GM19023 (cell line): ENCODE data around the gene MTO1.
"Not testable (repeated sequence)": the region's sequence is repeated elsewhere in the genome, so short reads cannot be mapped to it uniquely, and the experiment has no call there.

ENCODE experiments used
- ATAC-seq: cut with Tn5 transposase; IDR thresholded peaks from one replicate; pipeline ENCODE4 v1.9.1; 2021; ENCODE audit warnings: mild to moderate bottlenecking, moderate library complexity; ENCODE audit not compliant: unreplicated experiment

The MTO1 gene

GRCh38 chr6:73461537-73462350, at the start of gene MTO1:
MTO1 (plus strand) TSS chr6:73461737; CDS start chr6:73461855, 118 bp downstream.
- peak; percentile 92 for ATAC-seq

- ATAC-seq: no peak
Measured at GRCh38 chr6:73413102-73413501, 48.4 kb upstream of the MTO1 start.

GRCh38 chr6:73418081-73418741, 43.3 kb upstream of the MTO1 start:
- no peak for ATAC-seq

- no peak for ATAC-seq
Measured at GRCh38 chr6:73421534-73421933, 40.0 kb upstream of the MTO1 start.

GRCh38 chr6:73435236-73435635, 26.3 kb upstream of the MTO1 start:
- ATAC-seq: no peak

- ATAC-seq: no peak
Measured at GRCh38 chr6:73443555-73443954, 18.0 kb upstream of the MTO1 start.

- ATAC-seq: peak; percentile 60
Measured at GRCh38 chr6:73451223-73452106, 10.1 kb upstream of the MTO1 start.

GRCh38 chr6:73452107-73452461, 9.5 kb upstream of the MTO1 start, which contains the start of gene CGAS:
CGAS (minus strand) TSS chr6:73452297; CDS start chr6:73452181, 116 bp downstream.
- peak; percentile 73 for ATAC-seq

GRCh38 chr6:73455865-73456629, 5.5 kb upstream of the MTO1 start:
- ATAC-seq: no peak

- not testable (repeated sequence) for ATAC-seq
Measured at GRCh38 chr6:73459474-73459873, 2.1 kb upstream of the MTO1 start.

- no peak for ATAC-seq
Measured at GRCh38 chr6:73460056-73460455, 1.5 kb upstream of the MTO1 start.

GRCh38 chr6:73471686-73472290, 10.3 kb downstream of the MTO1 start:
- peak; percentile 88 for ATAC-seq

- ATAC-seq: no peak
Measured at GRCh38 chr6:73476723-73477122, 15.2 kb downstream of the MTO1 start.

- no peak for ATAC-seq
Measured at GRCh38 chr6:73477407-73477806, 15.9 kb downstream of the MTO1 start.

- ATAC-seq: no peak
Measured at GRCh38 chr6:73481969-73482368, 20.4 kb downstream of the MTO1 start.

GRCh38 chr6:73484438-73484837, 22.9 kb downstream of the MTO1 start:
- ATAC-seq: no peak

- ATAC-seq: no peak
Measured at GRCh38 chr6:73487473-73487872, 25.9 kb downstream of the MTO1 start.

- no peak for ATAC-seq
Measured at GRCh38 chr6:73491377-73491776, 29.8 kb downstream of the MTO1 start.

GRCh38 chr6:73497915-73498314, 36.4 kb downstream of the MTO1 start:
- ATAC-seq: no peak
